22Rv1 (cell line): ENCODE data around the gene CFAP46.

ENCODE experiments used
- CTCF ChIP-seq: fragments of 450-650 bp; IDR thresholded peaks from 2 replicates; pipeline ENCODE4 v1.5.1; 2017; ENCODE audit warnings: mild to moderate bottlenecking
- ZFX ChIP-seq: fragments of 450-650 bp; IDR thresholded peaks from 2 replicates; pipeline ENCODE4 v1.6.1; 2017; ENCODE audit warnings: antibody characterized with exemption, borderline replicate concordance

- TF ChIP-seq CTCF (no peak), ZFX (no peak)
Measured at GRCh38 chr10:132820056-132820455, 122.3 kb downstream of the CFAP46 start.
